Stimulated activated memory B cell treated with anti-CD40 and anti-IgM and Interleukin-4, amounts not matched to agents 10 μg/mL and 1 μg/mL and 100 μg/mL, for 72 hours (primary cell): ENCODE results near the gene TNFRSF13B.
"Not testable (repeated sequence)": the region's sequence is repeated elsewhere in the genome, so short reads cannot be mapped to it uniquely, and the experiment has no call there.

ENCODE experiments used
- ATAC-seq: fragments of 150-1000 bp; cut with Tn5 transposase; 2 replicates; pipeline ENCODE4 v1.10.0; 2021
- H3K27ac Mint-ChIP-seq: one replicate; pipeline ENCODE4 v1.8.0; 2022; ENCODE audit warnings: mild to moderate bottlenecking, mixed read lengths
- H3K27me3 Mint-ChIP-seq: one replicate; pipeline ENCODE4 v1.8.0; 2022; ENCODE audit warnings: mixed read lengths
- H3K36me3 Mint-ChIP-seq: one replicate; pipeline ENCODE4 v1.8.0; 2022; ENCODE audit warnings: mixed read lengths
- H3K4me1 Mint-ChIP-seq: one replicate; pipeline ENCODE4 v1.8.0; 2022; ENCODE audit warnings: mixed read lengths
- H3K4me3 Mint-ChIP-seq: one replicate; pipeline ENCODE4 v1.8.0; 2022; ENCODE audit warnings: mild to moderate bottlenecking, moderate library complexity, mixed read lengths
- H3K9me3 Mint-ChIP-seq: one replicate; pipeline ENCODE4 v1.8.0; 2022; ENCODE audit warnings: mixed read lengths

TNFRSF13B gene

GRCh38 chr17:17011043-17011907 is 39.4 kb upstream of the TNFRSF13B start:
- not testable (repeated sequence) for H3K27ac Mint-ChIP-seq, ATAC-seq, H3K4me3 Mint-ChIP-seq, H3K36me3 Mint-ChIP-seq, H3K9me3 Mint-ChIP-seq, H3K27me3 Mint-ChIP-seq, H3K4me1 Mint-ChIP-seq

DNA sequence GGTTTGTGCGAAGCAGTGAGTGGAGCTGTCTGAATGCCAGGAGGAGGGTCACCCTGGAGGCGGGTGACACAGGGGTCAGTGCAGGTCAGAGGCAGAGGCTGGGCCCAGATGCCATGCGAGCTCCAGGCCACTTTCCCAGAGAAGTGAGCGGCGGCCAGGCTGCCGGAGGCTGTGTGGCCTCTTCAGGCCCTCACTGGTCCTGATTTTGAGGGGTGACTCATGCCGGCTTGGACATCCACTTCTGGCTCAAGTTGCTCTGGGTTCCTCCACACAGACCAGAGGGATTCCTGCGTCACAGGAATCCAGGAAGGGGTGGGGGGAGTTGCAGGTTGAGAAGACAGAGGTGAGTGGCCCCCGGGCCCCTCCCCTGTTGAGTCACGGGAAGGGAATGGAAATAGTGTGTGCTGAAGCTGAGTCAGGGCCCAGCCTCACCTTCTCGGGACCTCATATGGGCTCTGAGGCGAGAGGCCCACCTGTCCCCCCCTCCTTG is 38.7 kb upstream of the TNFRSF13B start:
- not testable (repeated sequence) for H3K36me3 Mint-ChIP-seq

DNA sequence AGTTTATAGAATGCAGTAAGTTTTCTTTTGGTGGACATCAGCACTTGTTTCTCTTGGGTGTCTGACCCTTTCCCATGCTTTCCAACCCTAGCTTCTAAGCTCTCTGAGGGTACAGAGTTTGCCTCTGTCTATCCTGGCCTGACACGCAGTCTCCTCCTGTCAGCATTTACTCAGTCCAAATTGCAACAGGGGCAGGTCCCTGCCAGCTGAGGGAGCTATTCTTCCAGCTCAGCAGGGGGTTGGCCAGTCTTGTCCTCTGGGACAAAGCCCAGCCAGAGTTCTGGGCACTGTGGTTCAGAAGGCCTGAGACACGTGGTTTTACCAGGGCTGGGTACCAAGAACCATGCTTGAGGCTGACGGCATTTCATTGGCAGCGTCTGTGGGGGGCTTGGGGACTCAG is 38.1 kb upstream of the TNFRSF13B start:
- not testable (repeated sequence) for H3K36me3 Mint-ChIP-seq, ATAC-seq, H3K27ac Mint-ChIP-seq, H3K4me1 Mint-ChIP-seq, H3K4me3 Mint-ChIP-seq, H3K9me3 Mint-ChIP-seq, H3K27me3 Mint-ChIP-seq

More for the DNA sequence above, 38.7 kb upstream of the TNFRSF13B start:
- H3K4me3 Mint-ChIP-seq, H3K27ac Mint-ChIP-seq, ATAC-seq, H3K27me3 Mint-ChIP-seq, H3K9me3 Mint-ChIP-seq, H3K4me1 Mint-ChIP-seq: not testable (repeated sequence)

GRCh38 chr17:17008621-17009397 is 36.9 kb upstream of the TNFRSF13B start:
- ATAC-seq, H3K27ac Mint-ChIP-seq, H3K9me3 Mint-ChIP-seq, H3K4me3 Mint-ChIP-seq, H3K4me1 Mint-ChIP-seq, H3K27me3 Mint-ChIP-seq, H3K36me3 Mint-ChIP-seq: not testable (repeated sequence)

GRCh38 chr17:17007891-17008290 is 36.0 kb upstream of the TNFRSF13B start:
- H3K27me3 Mint-ChIP-seq, H3K4me3 Mint-ChIP-seq, H3K36me3 Mint-ChIP-seq, H3K9me3 Mint-ChIP-seq, ATAC-seq, H3K27ac Mint-ChIP-seq, H3K4me1 Mint-ChIP-seq: not testable (repeated sequence)

GRCh38 chr17:17004997-17005614 is 33.2 kb upstream of the TNFRSF13B start:
- H3K9me3 Mint-ChIP-seq, H3K27ac Mint-ChIP-seq, H3K4me3 Mint-ChIP-seq, ATAC-seq, H3K4me1 Mint-ChIP-seq, H3K36me3 Mint-ChIP-seq, H3K27me3 Mint-ChIP-seq: not testable (repeated sequence)

DNA sequence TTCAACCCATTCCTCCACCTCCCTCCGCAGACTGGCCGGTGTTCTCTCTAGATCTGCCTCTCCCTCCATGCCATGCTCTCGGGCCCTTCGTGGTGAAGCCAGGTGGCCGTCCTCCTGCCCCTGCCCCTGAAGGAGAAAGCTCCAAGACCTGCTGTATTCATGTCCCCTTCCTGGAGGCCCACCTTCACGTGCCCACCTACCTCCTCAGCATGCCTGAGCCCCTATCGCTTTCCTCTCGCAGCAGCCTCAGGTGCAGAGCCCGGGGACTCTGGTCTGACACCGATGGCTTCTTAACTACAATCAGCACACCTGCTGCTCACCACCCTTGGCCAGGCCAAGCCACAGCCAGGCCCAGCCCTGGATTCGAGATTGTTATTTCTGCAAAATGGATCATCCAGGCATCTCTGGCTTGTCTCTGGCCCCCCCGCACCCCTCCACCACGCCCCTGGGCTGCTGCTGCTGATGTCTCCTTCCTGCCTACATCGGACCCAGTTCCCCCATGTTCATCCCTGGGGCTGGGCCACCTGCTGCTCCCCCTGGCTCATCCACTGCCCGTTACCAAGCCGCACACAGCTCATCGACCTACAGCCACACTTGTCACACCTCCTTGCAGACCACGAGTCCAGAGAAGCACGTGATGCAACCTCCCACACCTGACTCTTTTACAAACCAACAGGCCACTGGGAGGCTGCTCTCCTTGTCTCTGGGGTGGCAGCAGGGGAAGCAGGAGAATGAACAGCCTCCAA is 32.5 kb upstream of the TNFRSF13B start:
- Mint-ChIP-seq H3K27ac (no peak overlapping the region), H3K27me3 (no peaks in the 10 kb centered on the region), H3K9me3 (peaks cover 3% of the 10 kb centered on the region), H3K36me3 (no peaks in the 10 kb centered on the region), H3K4me3 (no peak overlapping the region), H3K4me1 (peaks cover 7% of the 10 kb centered on the region)
- ATAC-seq, result no peak

- H3K27ac Mint-ChIP-seq, H3K4me1 Mint-ChIP-seq, H3K27me3 Mint-ChIP-seq, H3K9me3 Mint-ChIP-seq, H3K4me3 Mint-ChIP-seq, ATAC-seq, H3K36me3 Mint-ChIP-seq: not testable (repeated sequence)
These were observed 31.1 kb upstream of the TNFRSF13B start for GRCh38 chr17:17002731-17003715.

DNA sequence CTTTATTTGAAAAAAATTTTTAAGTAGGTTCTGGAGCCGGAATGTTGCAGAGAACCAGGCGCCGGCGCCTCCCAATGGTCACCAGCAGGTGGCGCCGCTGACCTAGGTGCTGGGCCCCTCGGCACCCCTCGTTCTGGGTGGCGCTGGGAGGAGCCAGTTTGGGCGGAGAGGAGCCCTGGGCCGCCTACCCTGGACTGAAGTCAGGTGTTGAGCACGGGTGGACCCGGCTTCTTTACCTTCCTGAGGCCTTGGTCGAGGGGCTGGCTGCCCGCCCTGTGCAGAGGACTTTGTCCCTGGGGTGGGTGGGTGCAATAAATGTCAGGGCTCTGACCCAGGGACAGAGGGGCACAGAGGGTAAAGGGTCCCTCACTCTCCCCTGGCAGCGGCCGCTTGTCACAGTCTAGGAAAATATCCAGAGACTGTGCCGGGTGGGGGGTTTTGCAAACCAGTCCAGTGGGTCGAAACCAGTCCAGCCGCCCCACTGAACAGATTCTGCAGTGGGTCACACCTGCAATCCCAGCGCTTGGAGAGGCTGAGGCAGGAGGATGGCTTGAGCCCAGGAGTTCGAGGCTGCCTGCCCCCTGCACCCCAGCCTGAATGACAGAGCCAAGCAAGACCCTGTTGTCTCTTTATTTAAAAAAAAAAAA is 30.1 kb upstream of the TNFRSF13B start:
- peak; percentile 92 for ATAC-seq
- Mint-ChIP-seq H3K36me3 (no peaks in the 10 kb centered on the region), H3K27me3 (no peaks in the 10 kb centered on the region), H3K4me1 (peaks cover 7% of the 10 kb centered on the region), H3K27ac (no peak overlapping the region), H3K4me3 (no peak overlapping the region), H3K9me3 (no peaks in the 10 kb centered on the region)

DNA sequence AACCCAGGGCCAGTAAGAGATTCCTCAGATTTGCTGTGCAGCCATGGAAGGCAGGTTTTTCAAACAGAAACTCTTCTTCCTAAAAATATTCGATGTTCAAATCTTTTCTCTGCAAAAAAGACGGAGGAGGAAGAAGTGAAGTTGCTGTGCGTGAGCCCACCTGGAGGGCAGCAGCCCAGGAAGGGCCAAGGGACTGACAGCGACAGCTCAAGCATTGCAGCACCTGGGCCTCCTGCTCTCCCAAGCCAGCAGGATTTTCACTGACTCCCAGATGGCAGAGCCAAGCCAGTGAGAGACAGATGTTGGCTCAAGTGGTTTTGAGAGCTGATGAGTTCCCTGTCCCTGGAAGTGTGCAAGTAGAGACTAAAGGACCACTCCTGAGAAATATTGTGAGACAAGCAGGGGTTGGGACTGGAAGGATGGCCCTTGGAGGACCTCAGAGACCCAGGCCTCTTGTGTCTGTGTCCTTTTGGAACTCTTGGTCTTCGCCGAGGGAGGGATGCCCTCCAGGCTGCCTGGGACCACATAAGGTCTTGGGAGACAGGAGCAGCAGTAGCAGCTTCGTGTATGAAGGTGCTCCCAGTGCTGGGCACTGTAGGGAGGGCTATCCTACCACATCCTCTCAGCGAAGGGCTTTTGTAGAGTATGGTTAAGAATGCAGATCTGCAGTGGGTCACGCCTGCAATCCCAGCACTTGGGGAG is 29.3 kb upstream of the TNFRSF13B start:
- no peaks in the 10 kb centered on the region for H3K27me3 Mint-ChIP-seq
- no peaks in the 10 kb centered on the region for H3K9me3 Mint-ChIP-seq
- H3K4me3 Mint-ChIP-seq, result no peak overlapping the region
- no peak overlapping the region for H3K27ac Mint-ChIP-seq
- H3K36me3 Mint-ChIP-seq, result no peaks in the 10 kb centered on the region
- peaks cover 7% of the 10 kb centered on the region for H3K4me1 Mint-ChIP-seq
- peak; percentile 3 for ATAC-seq

- Mint-ChIP-seq H3K36me3 (no peaks in the 10 kb centered on the region), H3K4me1 (peaks cover 7% of the 10 kb centered on the region), H3K4me3 (no peak overlapping the region), H3K27me3 (no peaks in the 10 kb centered on the region), H3K9me3 (no peaks in the 10 kb centered on the region), H3K27ac (no peak overlapping the region)
- no peak for ATAC-seq
These were observed 28.2 kb upstream of the TNFRSF13B start for GRCh38 chr17:16999931-17000625.

DNA sequence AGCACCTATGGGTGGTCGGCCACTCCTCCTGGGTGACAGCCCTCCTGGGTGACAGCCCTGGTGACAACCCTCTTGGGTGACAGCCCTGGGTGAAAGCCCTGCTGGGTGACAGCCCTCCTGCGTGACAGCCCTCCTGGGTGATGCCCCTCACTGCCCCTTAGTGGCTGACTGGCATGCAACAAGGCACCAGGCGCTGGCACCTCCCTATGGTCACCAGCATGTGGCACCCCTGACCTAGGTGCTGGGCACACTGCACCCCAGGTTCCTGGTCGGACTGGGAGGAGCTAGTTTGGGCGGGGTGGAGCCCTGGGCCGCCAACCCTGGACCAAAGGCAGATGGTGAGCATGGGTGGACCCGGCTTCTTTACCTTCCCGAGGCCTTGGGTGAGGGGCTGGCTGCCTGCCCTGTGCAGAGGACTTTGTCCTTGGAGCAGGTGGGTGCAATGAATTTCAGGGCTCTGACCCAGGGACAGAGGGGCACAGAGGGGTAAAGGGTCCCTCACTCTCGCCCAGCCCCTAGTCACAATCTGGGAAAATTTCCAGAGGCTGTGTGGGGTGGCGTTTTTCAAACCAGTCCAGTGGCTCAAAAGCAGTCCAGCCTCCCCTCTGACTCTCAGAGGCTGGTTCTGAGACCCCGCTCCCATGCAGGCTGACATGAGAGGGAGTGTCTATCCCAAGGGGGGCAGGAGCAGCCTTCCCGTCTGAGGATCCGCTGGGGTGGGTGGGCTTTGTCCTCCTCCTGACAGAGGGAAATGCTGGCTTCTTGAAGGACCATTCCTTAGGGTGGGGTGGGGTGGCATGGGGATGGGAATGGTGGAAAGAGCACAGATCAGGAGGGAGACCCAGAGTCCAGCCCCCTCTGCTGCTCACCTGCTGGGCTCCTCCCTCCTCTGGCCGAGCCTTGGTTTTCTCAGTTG is 25.9 kb upstream of the TNFRSF13B start:
- no peaks in the 10 kb centered on the region for H3K9me3 Mint-ChIP-seq
- H3K4me3 Mint-ChIP-seq, result no peak overlapping the region
- no peaks in the 10 kb centered on the region for H3K27me3 Mint-ChIP-seq
- H3K4me1 Mint-ChIP-seq, result peaks cover 15% of the 10 kb centered on the region
- peak; percentile 54 for ATAC-seq
- H3K36me3 Mint-ChIP-seq, result no peaks in the 10 kb centered on the region
- H3K27ac Mint-ChIP-seq, result no peak overlapping the region
